IPS-18a (cell line): Measurements from ENCODE around the gene GPR37.

Experiments used
- H3K27ac ChIP-seq: one replicate; pipeline ENCODE4 v1.5.1; 2013; ENCODE audit warnings: low read length
- H3K27me3 ChIP-seq: one replicate; pipeline ENCODE4 v1.6.1; 2013; ENCODE audit warnings: mild to moderate bottlenecking, low read length; ENCODE audit not compliant: control insufficient read depth, insufficient read depth
- H3K36me3 ChIP-seq: one replicate; pipeline ENCODE4 v1.6.1; 2013; ENCODE audit warnings: low read depth, low read length; ENCODE audit not compliant: control insufficient read depth
- H3K4me1 ChIP-seq: one replicate; pipeline ENCODE4 v1.6.1; 2013; ENCODE audit warnings: low read depth, low read length; ENCODE audit not compliant: control insufficient read depth
- H3K4me3 ChIP-seq: one replicate; pipeline ENCODE4 v1.5.1; 2013; ENCODE audit warnings: low read length
- H3K9ac ChIP-seq: one replicate; pipeline ENCODE4 v1.6.1; 2013; ENCODE audit warnings: mild to moderate bottlenecking, low read length, moderate library complexity
- H3K9me3 ChIP-seq: one replicate; pipeline ENCODE4 v1.6.1; 2013; ENCODE audit warnings: low read depth, low read length; ENCODE audit not compliant: control insufficient read depth

Gene GPR37, protein sequence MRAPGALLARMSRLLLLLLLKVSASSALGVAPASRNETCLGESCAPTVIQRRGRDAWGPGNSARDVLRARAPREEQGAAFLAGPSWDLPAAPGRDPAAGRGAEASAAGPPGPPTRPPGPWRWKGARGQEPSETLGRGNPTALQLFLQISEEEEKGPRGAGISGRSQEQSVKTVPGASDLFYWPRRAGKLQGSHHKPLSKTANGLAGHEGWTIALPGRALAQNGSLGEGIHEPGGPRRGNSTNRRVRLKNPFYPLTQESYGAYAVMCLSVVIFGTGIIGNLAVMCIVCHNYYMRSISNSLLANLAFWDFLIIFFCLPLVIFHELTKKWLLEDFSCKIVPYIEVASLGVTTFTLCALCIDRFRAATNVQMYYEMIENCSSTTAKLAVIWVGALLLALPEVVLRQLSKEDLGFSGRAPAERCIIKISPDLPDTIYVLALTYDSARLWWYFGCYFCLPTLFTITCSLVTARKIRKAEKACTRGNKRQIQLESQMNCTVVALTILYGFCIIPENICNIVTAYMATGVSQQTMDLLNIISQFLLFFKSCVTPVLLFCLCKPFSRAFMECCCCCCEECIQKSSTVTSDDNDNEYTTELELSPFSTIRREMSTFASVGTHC

GRCh38 chr7:124765401-124766352 lies at the start of gene GPR37:
GPR37 (minus strand) TSS chr7:124765792; CDS start chr7:124764976, 816 bp downstream.
- Histone ChIP-seq H3K27me3 (peaks cover 30% of the 10 kb centered on the region), H3K9ac (peak within 1 kb of the TSS; percentile 8), H3K36me3 (no peaks in the 10 kb centered on the region), H3K4me1 (peaks cover 8% of the 10 kb centered on the region), H3K27ac (no peak within 1 kb of the TSS), H3K4me3 (peak within 1 kb of the TSS; percentile 69), H3K9me3 (no peaks in the 10 kb centered on the region)

GRCh38 chr7:124813994-124814798 lies 48.6 kb upstream of the GPR37 start:
- H3K4me3 ChIP-seq: no peak overlapping the region
- H3K27ac ChIP-seq: no peak overlapping the region
- no peak overlapping the region for H3K9ac ChIP-seq
- no peaks in the 10 kb centered on the region for H3K27me3 ChIP-seq
- H3K4me1 ChIP-seq: peaks cover 19% of the 10 kb centered on the region
- H3K9me3 ChIP-seq: no peaks in the 10 kb centered on the region
- no peaks in the 10 kb centered on the region for H3K36me3 ChIP-seq

GRCh38 chr7:124812764-124813163 lies 47.2 kb upstream of the GPR37 start:
- Histone ChIP-seq H3K4me1 (peaks cover 19% of the 10 kb centered on the region), H3K27ac (no peak overlapping the region), H3K9ac (no peak overlapping the region), H3K9me3 (no peaks in the 10 kb centered on the region), H3K36me3 (no peaks in the 10 kb centered on the region), H3K27me3 (no peaks in the 10 kb centered on the region), H3K4me3 (no peak overlapping the region)

GRCh38 chr7:124811341-124811740 lies 45.7 kb upstream of the GPR37 start:
- no peaks in the 10 kb centered on the region for H3K27me3 ChIP-seq
- H3K9me3 ChIP-seq: no peaks in the 10 kb centered on the region
- H3K9ac ChIP-seq: no peak overlapping the region
- peaks cover 19% of the 10 kb centered on the region for H3K4me1 ChIP-seq
- no peak overlapping the region for H3K4me3 ChIP-seq
- no peak overlapping the region for H3K27ac ChIP-seq
- no peaks in the 10 kb centered on the region for H3K36me3 ChIP-seq

GRCh38 chr7:124810605-124811004 lies 45.0 kb upstream of the GPR37 start:
- Histone ChIP-seq H3K4me3 (no peak overlapping the region), H3K9ac (no peak overlapping the region), H3K27ac (no peak overlapping the region)

GRCh38 chr7:124808206-124808605 lies 42.6 kb upstream of the GPR37 start:
- peaks cover 21% of the 10 kb centered on the region for H3K4me1 ChIP-seq
- no peak overlapping the region for H3K9ac ChIP-seq
- H3K36me3 ChIP-seq: no peaks in the 10 kb centered on the region
- no peak overlapping the region for H3K27ac ChIP-seq
- H3K9me3 ChIP-seq: no peaks in the 10 kb centered on the region
- no peaks in the 10 kb centered on the region for H3K27me3 ChIP-seq
- H3K4me3 ChIP-seq: no peak overlapping the region

More at GRCh38 chr7:124810605-124811004, 45.0 kb upstream of the GPR37 start:
- H3K36me3 ChIP-seq: no peaks in the 10 kb centered on the region
- no peaks in the 10 kb centered on the region for H3K9me3 ChIP-seq
- peaks cover 20% of the 10 kb centered on the region for H3K4me1 ChIP-seq
- H3K27me3 ChIP-seq: no peaks in the 10 kb centered on the region

GRCh38 chr7:124801330-124801895 lies 35.8 kb upstream of the GPR37 start:
- Histone ChIP-seq H3K4me3 (no peak overlapping the region), H3K27me3 (no peaks in the 10 kb centered on the region), H3K9me3 (no peaks in the 10 kb centered on the region), H3K36me3 (no peaks in the 10 kb centered on the region), H3K27ac (no peak overlapping the region), H3K4me1 (peaks cover 5% of the 10 kb centered on the region), H3K9ac (no peak overlapping the region)

DNA sequence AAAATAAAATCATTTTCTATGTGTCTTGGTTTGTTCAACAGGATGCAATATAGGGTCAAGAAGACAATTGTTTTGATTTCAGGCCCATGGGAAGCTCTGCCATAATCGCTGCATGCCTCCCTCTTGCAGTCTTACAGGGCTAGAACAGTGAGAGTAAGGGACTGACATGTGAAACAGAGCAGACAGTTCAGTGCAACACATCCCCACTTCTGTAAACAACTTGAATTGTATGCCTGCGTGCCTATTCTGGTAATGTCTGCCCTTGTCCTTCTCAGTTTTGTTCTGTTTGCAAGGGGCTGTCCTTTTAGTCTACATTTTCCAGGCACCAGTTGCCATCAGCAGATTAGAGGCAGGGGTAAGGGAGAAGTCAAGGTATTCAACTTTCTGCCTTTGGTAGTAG lies 34.8 kb upstream of the GPR37 start:
- Histone ChIP-seq H3K27me3 (no peaks in the 10 kb centered on the region), H3K36me3 (no peaks in the 10 kb centered on the region), H3K4me3 (no peak overlapping the region), H3K27ac (no peak overlapping the region), H3K4me1 (peaks cover 2% of the 10 kb centered on the region), H3K9ac (no peak overlapping the region), H3K9me3 (no peaks in the 10 kb centered on the region)

DNA sequence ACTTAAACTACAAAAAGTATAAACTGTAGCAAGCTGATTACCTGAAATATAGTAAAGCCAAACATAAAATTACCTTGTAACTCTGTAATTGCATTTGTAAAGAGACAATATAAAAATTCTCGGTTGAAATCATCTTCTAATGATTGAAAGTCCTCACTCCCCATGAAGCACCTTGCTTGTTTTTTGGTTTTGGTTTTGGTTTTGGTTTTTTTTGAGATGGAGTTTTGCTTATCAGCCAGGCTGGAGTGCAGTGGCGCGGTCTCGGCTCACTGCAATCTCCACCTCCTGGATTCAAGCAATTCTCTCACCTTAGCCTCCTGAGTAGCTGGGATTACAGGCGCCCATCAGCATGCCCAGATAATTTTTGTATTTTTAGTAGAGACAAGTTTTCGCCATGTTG lies 33.9 kb upstream of the GPR37 start:
- Histone ChIP-seq H3K27ac (no peak overlapping the region), H3K4me1 (no peaks in the 10 kb centered on the region), H3K27me3 (no peaks in the 10 kb centered on the region), H3K9me3 (no peaks in the 10 kb centered on the region), H3K4me3 (no peak overlapping the region), H3K36me3 (no peaks in the 10 kb centered on the region), H3K9ac (no peak overlapping the region)

- no peak overlapping the region for H3K4me3 ChIP-seq
- no peak overlapping the region for H3K9ac ChIP-seq
- H3K4me1 ChIP-seq: no peaks in the 10 kb centered on the region
- no peak overlapping the region for H3K27ac ChIP-seq
- H3K9me3 ChIP-seq: no peaks in the 10 kb centered on the region
- H3K27me3 ChIP-seq: no peaks in the 10 kb centered on the region
- no peaks in the 10 kb centered on the region for H3K36me3 ChIP-seq
These were observed 31.2 kb upstream of the GPR37 start for GRCh38 chr7:124796771-124797170.
